SKM-1 treated with dmso at 0.1 percent for 144 hours (cell line): ENCODE data around the gene ACADM.
"Not testable (repeated sequence)": the region's sequence is repeated elsewhere in the genome, so short reads cannot be mapped to it uniquely, and the experiment has no call there.

Source experiments
- DNase-seq: peaks from one replicate; lab custom pipeline; 2025; ENCODE audit not compliant: unreplicated experiment; lab: John Stamatoyannopoulos, UW

The ACADM gene

GRCh38 chr1:75792091-75792490 lies 67.6 kb downstream of the ACADM start:
- no peak for DNase-seq

- DNase-seq: no peak
Measured at GRCh38 chr1:75794382-75794781, 69.9 kb downstream of the ACADM start.

GRCh38 chr1:75795703-75796193 lies 71.2 kb downstream of the ACADM start:
- DNase-seq: no peak

GRCh38 chr1:75796376-75797272 lies 72.1 kb downstream of the ACADM start, which contains the start of gene MSH4:
TSS of gene MSH4 (plus strand) at chr1:75796882. CDS start at chr1:75796986, 104 bp downstream.
- no peak for DNase-seq

GRCh38 chr1:75797273-75797588 lies 72.7 kb downstream of the ACADM start:
- no peak for DNase-seq

- DNase-seq: no peak
Measured at GRCh38 chr1:75797606-75798216, 73.2 kb downstream of the ACADM start.

- not testable (repeated sequence) for DNase-seq
Measured at GRCh38 chr1:75801480-75801879, 77.0 kb downstream of the ACADM start.

GRCh38 chr1:75808921-75809320 lies 84.4 kb downstream of the ACADM start:
- DNase-seq: no peak

- DNase-seq: not testable (repeated sequence)
Measured at GRCh38 chr1:75810113-75810512, 85.6 kb downstream of the ACADM start.

- no peak for DNase-seq
Measured at GRCh38 chr1:75811211-75811981, 86.9 kb downstream of the ACADM start.

GRCh38 chr1:75812065-75812464 lies 87.6 kb downstream of the ACADM start:
- DNase-seq: no peak
